ENCODE data around the gene PLSCR5. TPM values are rescaled to one million over a fixed set of nuclear protein-coding genes. Genes with fewer than 3 reads are reported as not detected.

PLSCR5 gene
- total and polyA plus RNA-seq, 10 of the 15 experiments (the other 5 are each of a cell fraction or from before 2014, with no cell fraction given): 0.06 TPM; not detected in 9

DNA sequence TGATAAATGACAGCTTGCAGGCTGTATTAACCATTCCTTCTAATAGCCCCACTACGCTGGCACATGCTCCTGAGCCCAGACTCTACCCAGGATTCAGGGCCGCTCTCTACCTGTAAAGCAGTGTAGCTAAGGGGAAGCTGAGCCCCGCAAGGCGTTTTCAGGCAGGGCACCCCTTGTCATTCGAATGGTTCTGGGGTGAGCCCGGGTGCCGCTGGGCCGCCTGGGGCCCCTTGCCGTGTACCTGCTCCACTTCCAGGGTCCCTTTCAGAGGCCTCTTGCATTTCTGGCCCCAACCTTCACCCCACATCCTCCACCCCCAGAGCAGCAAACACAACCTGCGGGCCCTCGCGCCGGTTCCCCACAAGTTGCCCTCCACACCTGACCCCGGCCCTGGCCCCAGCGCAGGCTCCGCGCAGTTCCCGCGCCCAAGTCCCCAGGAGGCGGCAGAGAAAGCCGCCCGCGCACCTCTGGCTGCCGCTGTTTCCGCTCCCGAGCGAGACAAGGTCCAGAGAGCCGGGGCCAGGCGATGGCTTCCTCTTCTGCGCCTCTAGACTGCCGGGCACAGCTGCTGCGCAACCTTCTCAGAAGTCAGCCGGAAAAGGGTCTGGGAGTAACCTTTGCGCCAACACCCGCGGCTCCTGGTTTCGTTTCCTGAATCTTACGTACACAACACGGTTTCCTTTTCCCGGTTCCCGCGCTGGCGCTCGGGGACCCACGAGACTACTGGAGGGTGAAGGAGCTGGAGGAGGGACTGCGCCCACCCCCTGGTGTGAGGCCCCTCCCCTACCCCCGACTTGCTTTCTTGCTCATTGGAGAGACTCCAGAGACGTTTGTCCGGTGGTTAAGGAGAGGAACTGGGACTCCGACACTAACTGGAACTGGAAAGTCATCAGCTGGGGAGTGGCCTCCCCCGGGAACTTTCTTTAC, 60.9 kb downstream of the PLSCR5 start, which contains the start of gene PLSCR1 (continued):
- TF ChIP-seq ETV6 (conservative IDR thresholded peaks at IDR 0.05 in 1 of 2, IDR thresholded peaks at IDR 0.05 in 1 of 2; ENCODE audit: borderline replicate concordance in 1 of 2, low read depth in 1 of 2): peak in 1 of 2 experiments; percentile 89; a peak in 2 of 4 replicates
- peak; percentile 79 for TF ChIP-seq GATAD2B (conservative IDR thresholded peaks at IDR 0.05; ENCODE audit: low read depth)
- TF ChIP-seq MEF2A (IDR thresholded peaks at IDR 0.05; ENCODE audit: insufficient read depth, low read depth, low read length): no peak
- TF ChIP-seq RB1 (IDR thresholded peaks at IDR 0.05; ENCODE audit: borderline replicate concordance): peak; percentile 86; the same call in 1 of the 2 replicates
- TF ChIP-seq, protein P1, sequence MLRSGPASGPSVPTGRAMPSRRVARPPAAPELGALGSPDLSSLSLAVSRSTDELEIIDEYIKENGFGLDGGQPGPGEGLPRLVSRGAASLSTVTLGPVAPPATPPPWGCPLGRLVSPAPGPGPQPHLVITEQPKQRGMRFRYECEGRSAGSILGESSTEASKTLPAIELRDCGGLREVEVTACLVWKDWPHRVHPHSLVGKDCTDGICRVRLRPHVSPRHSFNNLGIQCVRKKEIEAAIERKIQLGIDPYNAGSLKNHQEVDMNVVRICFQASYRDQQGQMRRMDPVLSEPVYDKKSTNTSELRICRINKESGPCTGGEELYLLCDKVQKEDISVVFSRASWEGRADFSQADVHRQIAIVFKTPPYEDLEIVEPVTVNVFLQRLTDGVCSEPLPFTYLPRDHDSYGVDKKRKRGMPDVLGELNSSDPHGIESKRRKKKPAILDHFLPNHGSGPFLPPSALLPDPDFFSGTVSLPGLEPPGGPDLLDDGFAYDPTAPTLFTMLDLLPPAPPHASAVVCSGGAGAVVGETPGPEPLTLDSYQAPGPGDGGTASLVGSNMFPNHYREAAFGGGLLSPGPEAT (IDR thresholded peaks at IDR 0.05; ENCODE audit: low read depth): peak; percentile 74
- TF ChIP-seq BRCA1 (IDR thresholded peaks at IDR 0.05; ENCODE audit: low read depth, low read length): no peak
- TF ChIP-seq, protein P2, sequence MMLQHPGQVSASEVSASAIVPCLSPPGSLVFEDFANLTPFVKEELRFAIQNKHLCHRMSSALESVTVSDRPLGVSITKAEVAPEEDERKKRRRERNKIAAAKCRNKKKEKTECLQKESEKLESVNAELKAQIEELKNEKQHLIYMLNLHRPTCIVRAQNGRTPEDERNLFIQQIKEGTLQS (IDR thresholded peaks at IDR 0.05; ENCODE audit: borderline replicate concordance, extremely low read depth, low read depth, low read length): no peak
- TF ChIP-seq SUPT20H (IDR thresholded peaks at IDR 0.05; ENCODE audit: borderline replicate concordance, control insufficient read depth, low read depth, low read length): no peak
- 0 out of 2 replicates have a peak, but pooled peaks have one; percentile 32 for TF ChIP-seq POLR2AphosphoS2 (IDR thresholded peaks at IDR 0.05; ENCODE audit: low read depth, low read length)
- TF ChIP-seq TCF12 (IDR thresholded peaks at IDR 0.05; ENCODE audit: low read depth, low read length): no peak
- TF ChIP-seq CHD1 (IDR thresholded peaks at IDR 0.05; ENCODE audit: low read depth, low read length): no peak
- peak; percentile 86 for TF ChIP-seq TAF1 (IDR thresholded peaks at IDR 0.05; ENCODE audit: borderline replicate concordance, low read depth, low read length)
- TF ChIP-seq FOS (IDR thresholded peaks at IDR 0.05; ENCODE audit: borderline replicate concordance, extremely low read depth, insufficient read length): no peak
- TF ChIP-seq CHD4 (IDR thresholded peaks at IDR 0.05): no peak
- TF ChIP-seq SRF (IDR thresholded peaks at IDR 0.05; ENCODE audit: low read depth in 2 of 2, low read length in 2 of 2): no peak
- peak; percentile 52; the same call in 1 of the 2 replicates for TF ChIP-seq DPF2 (IDR thresholded peaks at IDR 0.05)
- TF ChIP-seq PAX5 (IDR thresholded peaks at IDR 0.05; ENCODE audit: borderline replicate concordance, low read depth, low read length): peak; percentile 39; the same call in 1 of the 2 replicates
- TF ChIP-seq ZNF622 (IDR thresholded peaks at IDR 0.05): no peak
- no peak for TF ChIP-seq CEBPB (IDR thresholded peaks at IDR 0.05; ENCODE audit: borderline replicate concordance in 1 of 2, low read depth in 2 of 2, low read length in 2 of 2)
- TF ChIP-seq SP1 (IDR thresholded peaks at IDR 0.05; ENCODE audit: low read depth, low read length): no peak
- no peak for TF ChIP-seq STAT3 (IDR thresholded peaks at IDR 0.05; ENCODE audit: low read depth, low read length)
- no peak for TF ChIP-seq KAT2A (conservative IDR thresholded peaks at IDR 0.05; ENCODE audit: control insufficient read depth, low read depth, low read length)
- TF ChIP-seq, protein P3, sequence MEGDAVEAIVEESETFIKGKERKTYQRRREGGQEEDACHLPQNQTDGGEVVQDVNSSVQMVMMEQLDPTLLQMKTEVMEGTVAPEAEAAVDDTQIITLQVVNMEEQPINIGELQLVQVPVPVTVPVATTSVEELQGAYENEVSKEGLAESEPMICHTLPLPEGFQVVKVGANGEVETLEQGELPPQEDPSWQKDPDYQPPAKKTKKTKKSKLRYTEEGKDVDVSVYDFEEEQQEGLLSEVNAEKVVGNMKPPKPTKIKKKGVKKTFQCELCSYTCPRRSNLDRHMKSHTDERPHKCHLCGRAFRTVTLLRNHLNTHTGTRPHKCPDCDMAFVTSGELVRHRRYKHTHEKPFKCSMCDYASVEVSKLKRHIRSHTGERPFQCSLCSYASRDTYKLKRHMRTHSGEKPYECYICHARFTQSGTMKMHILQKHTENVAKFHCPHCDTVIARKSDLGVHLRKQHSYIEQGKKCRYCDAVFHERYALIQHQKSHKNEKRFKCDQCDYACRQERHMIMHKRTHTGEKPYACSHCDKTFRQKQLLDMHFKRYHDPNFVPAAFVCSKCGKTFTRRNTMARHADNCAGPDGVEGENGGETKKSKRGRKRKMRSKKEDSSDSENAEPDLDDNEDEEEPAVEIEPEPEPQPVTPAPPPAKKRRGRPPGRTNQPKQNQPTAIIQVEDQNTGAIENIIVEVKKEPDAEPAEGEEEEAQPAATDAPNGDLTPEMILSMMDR (IDR thresholded peaks at IDR 0.05 in 2 of 3, conservative IDR thresholded peaks at IDR 0.05 in 1 of 3; ENCODE audit: control insufficient read depth in 2 of 3, extremely low read depth in 1 of 3, insufficient read depth in 1 of 3, low read depth in 3 of 3, low read length in 3 of 3): no peak
- no peak for TF ChIP-seq SREBF1 (IDR thresholded peaks at IDR 0.05; ENCODE audit: low read length)
- TF ChIP-seq SUZ12 (IDR thresholded peaks at IDR 0.05; ENCODE audit: unreplicated experiment): no peak
